ENCODE measurements around the gene SFXN4. TPM values are rescaled to one million over a fixed set of nuclear protein-coding genes. Genes with fewer than 3 reads are reported as not detected.

The SFXN4 gene
- total and polyA plus RNA-seq, 2 donors (not counting 1 experiment from before 2014, with no cell fraction given), result 10.3 to 17.7 TPM

DNA sequence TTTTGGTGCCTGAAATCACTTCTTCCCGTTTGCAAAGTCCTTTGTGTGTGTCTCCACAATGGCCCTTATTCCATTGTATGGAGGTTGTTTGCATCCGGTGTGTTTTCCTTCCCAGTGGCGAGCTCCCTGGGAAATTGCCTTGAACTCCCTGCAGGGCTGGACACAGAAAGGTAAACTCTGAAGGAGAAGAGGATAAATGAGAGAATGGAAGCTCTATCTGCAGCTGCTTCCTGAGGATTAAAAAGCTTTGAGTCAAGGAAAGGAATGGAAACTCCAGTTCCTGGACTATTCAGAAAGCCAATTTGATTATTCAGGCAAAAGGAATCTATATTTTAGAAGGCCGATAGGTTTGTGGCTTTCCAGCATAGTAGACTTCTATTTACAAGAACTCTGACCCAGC lies 37.5 kb upstream of the SFXN4 start:
- DNase-seq (ENCODE audit: low read depth in 2 of 2), result peak; percentile 39 to 83
- no peak overlapping the region for H3K4me3 ChIP-seq (replicated peaks in 1 of 4; ENCODE audit: control extremely low read depth in 1 of 4, insufficient read depth in 1 of 4, low read depth in 3 of 4, low read length in 4 of 4)
- no peaks in the 10 kb centered on the region for H3K9me3 ChIP-seq (ENCODE audit: control insufficient read depth, insufficient read depth, low read depth, low read length)
- no peak overlapping the region for H2AFZ ChIP-seq (ENCODE audit: low read length)
- TF ChIP-seq EZH2 (IDR thresholded peaks at IDR 0.05; ENCODE audit: low read length, missing control alignments), result no peak
- TF ChIP-seq, protein P1, sequence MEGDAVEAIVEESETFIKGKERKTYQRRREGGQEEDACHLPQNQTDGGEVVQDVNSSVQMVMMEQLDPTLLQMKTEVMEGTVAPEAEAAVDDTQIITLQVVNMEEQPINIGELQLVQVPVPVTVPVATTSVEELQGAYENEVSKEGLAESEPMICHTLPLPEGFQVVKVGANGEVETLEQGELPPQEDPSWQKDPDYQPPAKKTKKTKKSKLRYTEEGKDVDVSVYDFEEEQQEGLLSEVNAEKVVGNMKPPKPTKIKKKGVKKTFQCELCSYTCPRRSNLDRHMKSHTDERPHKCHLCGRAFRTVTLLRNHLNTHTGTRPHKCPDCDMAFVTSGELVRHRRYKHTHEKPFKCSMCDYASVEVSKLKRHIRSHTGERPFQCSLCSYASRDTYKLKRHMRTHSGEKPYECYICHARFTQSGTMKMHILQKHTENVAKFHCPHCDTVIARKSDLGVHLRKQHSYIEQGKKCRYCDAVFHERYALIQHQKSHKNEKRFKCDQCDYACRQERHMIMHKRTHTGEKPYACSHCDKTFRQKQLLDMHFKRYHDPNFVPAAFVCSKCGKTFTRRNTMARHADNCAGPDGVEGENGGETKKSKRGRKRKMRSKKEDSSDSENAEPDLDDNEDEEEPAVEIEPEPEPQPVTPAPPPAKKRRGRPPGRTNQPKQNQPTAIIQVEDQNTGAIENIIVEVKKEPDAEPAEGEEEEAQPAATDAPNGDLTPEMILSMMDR (conservative IDR thresholded peaks at IDR 0.05 in 1 of 2, IDR thresholded peaks at IDR 0.05 in 1 of 2; ENCODE audit: low read depth in 1 of 2, low read length in 2 of 2), result no peak
- no peaks in the 10 kb centered on the region for H3K27me3 ChIP-seq (ENCODE audit: control insufficient read depth, insufficient read depth, low read length)
- H3K36me3 ChIP-seq (ENCODE audit: control insufficient read depth, insufficient read depth, low read length), result no peaks in the 10 kb centered on the region
- H3K27ac ChIP-seq (ENCODE audit: insufficient read depth, low read length), result no peak overlapping the region
- H3K79me2 ChIP-seq (ENCODE audit: control insufficient read depth, insufficient read depth, low read length), result peaks cover 4% of the 10 kb centered on the region
- peaks cover 23% of the 10 kb centered on the region for H3K4me1 ChIP-seq (ENCODE audit: control insufficient read depth, extremely low read depth, insufficient read depth, low read length)
- no peak overlapping the region for H3K9ac ChIP-seq (ENCODE audit: insufficient read depth, low read length)
- H3K4me2 ChIP-seq (ENCODE audit: extremely low read depth, insufficient read depth, low read length), result no peak overlapping the region
- H4K20me1 ChIP-seq (ENCODE audit: control insufficient read depth, extremely low read depth, insufficient read depth, low read length), result no peaks in the 10 kb centered on the region

GRCh38 chr10:119201233-119201632 lies 35.7 kb upstream of the SFXN4 start:
- no peak for DNase-seq (ENCODE audit: low read depth in 2 of 2)
- no peak for TF ChIP-seq EZH2 (IDR thresholded peaks at IDR 0.05; ENCODE audit: low read length, missing control alignments)
- TF ChIP-seq, protein P1 (conservative IDR thresholded peaks at IDR 0.05 in 1 of 2, IDR thresholded peaks at IDR 0.05 in 1 of 2; ENCODE audit: low read depth in 1 of 2, low read length in 2 of 2), result no peak

GRCh38 chr10:119199231-119199992 lies 33.9 kb upstream of the SFXN4 start:
- H3K79me2 ChIP-seq (ENCODE audit: control insufficient read depth, insufficient read depth, low read length), result no peaks in the 10 kb centered on the region
- H3K9ac ChIP-seq (ENCODE audit: insufficient read depth, low read length), result no peak overlapping the region
- H2AFZ ChIP-seq (ENCODE audit: low read length), result no peak overlapping the region
- H4K20me1 ChIP-seq (ENCODE audit: control insufficient read depth, extremely low read depth, insufficient read depth, low read length), result no peaks in the 10 kb centered on the region
- H3K4me1 ChIP-seq (ENCODE audit: control insufficient read depth, extremely low read depth, insufficient read depth, low read length), result peaks cover 22% of the 10 kb centered on the region
- H3K27me3 ChIP-seq (ENCODE audit: control insufficient read depth, insufficient read depth, low read length), result no peaks in the 10 kb centered on the region
- DNase-seq (ENCODE audit: low read depth in 2 of 2), result peak; percentile 81 to 92
- no peak overlapping the region for H3K27ac ChIP-seq (ENCODE audit: insufficient read depth, low read length)
- H3K4me2 ChIP-seq (ENCODE audit: extremely low read depth, insufficient read depth, low read length), result peak overlapping the region; percentile 60
- H3K9me3 ChIP-seq (ENCODE audit: control insufficient read depth, insufficient read depth, low read depth, low read length), result no peaks in the 10 kb centered on the region
- H3K4me3 ChIP-seq (replicated peaks in 1 of 4; ENCODE audit: control extremely low read depth in 1 of 4, insufficient read depth in 1 of 4, low read depth in 3 of 4, low read length in 4 of 4), result no peak overlapping the region
- no peak for TF ChIP-seq EZH2 (IDR thresholded peaks at IDR 0.05; ENCODE audit: low read length, missing control alignments)
- TF ChIP-seq, protein P1 (conservative IDR thresholded peaks at IDR 0.05 in 1 of 2, IDR thresholded peaks at IDR 0.05 in 1 of 2; ENCODE audit: low read depth in 1 of 2, low read length in 2 of 2), result peak; percentile 88 to 92
- no peaks in the 10 kb centered on the region for H3K36me3 ChIP-seq (ENCODE audit: control insufficient read depth, insufficient read depth, low read length)

More at GRCh38 chr10:119201233-119201632, 35.7 kb upstream of the SFXN4 start:
- Histone ChIP-seq H3K4me1 (ENCODE audit: control insufficient read depth, extremely low read depth, insufficient read depth, low read length) (peaks cover 26% of the 10 kb centered on the region), H3K4me3 (replicated peaks in 1 of 4; ENCODE audit: control extremely low read depth in 1 of 4, insufficient read depth in 1 of 4, low read depth in 3 of 4, low read length in 4 of 4) (no peak overlapping the region), H4K20me1 (ENCODE audit: control insufficient read depth, extremely low read depth, insufficient read depth, low read length) (no peaks in the 10 kb centered on the region), H3K9me3 (ENCODE audit: control insufficient read depth, insufficient read depth, low read depth, low read length) (no peaks in the 10 kb centered on the region), H3K27ac (ENCODE audit: insufficient read depth, low read length) (no peak overlapping the region), H3K9ac (ENCODE audit: insufficient read depth, low read length) (no peak overlapping the region), H3K79me2 (ENCODE audit: control insufficient read depth, insufficient read depth, low read length) (no peaks in the 10 kb centered on the region), H3K27me3 (ENCODE audit: control insufficient read depth, insufficient read depth, low read length) (no peaks in the 10 kb centered on the region), H3K36me3 (ENCODE audit: control insufficient read depth, insufficient read depth, low read length) (no peaks in the 10 kb centered on the region), H3K4me2 (ENCODE audit: extremely low read depth, insufficient read depth, low read length) (no peak overlapping the region), H2AFZ (ENCODE audit: low read length) (no peak overlapping the region)
